ENCODE results near the gene PRKCA. TPM values are rescaled to one million over a fixed set of nuclear protein-coding genes. Genes with fewer than 3 reads are reported as not detected.

The PRKCA gene
- total and polyA plus RNA-seq, 9 of the 15 experiments (the other 6 are each of a cell fraction or from before 2014, with no cell fraction given), result 3.2 to 33.0 (median 17.8) TPM

DNA sequence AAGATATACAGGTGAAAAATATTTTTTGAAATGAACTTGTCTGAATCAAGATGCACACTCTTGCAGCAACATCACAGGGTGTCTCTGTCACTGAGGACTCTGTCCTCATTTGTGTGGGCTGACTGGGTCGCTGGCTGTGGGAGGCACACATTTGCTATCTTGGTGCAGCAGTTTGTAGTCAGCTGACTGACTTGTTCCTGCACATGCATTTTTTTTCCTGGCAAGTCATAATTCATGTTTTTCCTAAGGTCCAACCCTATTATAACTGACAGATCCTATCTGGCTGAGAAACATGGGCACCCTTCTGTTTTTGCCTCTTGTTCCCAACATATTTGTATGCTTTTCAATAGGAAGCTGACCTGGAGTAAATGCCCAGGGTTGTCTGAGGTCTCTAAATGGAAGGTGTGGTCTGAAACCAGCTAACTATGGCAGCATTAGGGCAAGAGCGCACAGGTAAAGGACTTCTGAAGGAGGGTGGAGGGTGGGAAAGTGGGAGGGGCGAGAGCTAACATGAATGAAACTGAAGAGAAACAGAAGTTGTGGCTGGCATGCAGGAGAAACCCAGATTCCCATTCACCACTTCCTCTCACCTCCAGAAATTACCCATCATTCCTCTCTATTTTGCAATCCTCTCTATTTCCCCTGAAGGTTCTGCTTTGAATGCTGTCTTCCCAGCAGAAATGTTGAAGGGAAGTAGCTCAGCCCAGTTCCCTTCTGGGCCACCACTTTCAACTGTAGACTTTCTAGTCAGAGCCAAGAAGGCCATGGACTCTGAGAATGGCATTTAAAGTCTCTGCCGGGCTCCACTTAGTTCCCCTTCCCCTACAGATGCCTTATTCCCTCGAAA, 166.1 kb downstream of the PRKCA start (continued):
- peak; percentile 26 for TF ChIP-seq TBP (optimal IDR thresholded peaks at IDR 0.05; ENCODE audit: low read depth, low read length)
- TF ChIP-seq POLR2A (conservative IDR thresholded peaks at IDR 0.05), result 0 out of 2 replicates have a peak, but pooled peaks have one; percentile 22
- no peak for TF ChIP-seq PHTF2 (CRISPR knock-in tag; IDR thresholded peaks at IDR 0.05)
- TF ChIP-seq, protein P1, sequence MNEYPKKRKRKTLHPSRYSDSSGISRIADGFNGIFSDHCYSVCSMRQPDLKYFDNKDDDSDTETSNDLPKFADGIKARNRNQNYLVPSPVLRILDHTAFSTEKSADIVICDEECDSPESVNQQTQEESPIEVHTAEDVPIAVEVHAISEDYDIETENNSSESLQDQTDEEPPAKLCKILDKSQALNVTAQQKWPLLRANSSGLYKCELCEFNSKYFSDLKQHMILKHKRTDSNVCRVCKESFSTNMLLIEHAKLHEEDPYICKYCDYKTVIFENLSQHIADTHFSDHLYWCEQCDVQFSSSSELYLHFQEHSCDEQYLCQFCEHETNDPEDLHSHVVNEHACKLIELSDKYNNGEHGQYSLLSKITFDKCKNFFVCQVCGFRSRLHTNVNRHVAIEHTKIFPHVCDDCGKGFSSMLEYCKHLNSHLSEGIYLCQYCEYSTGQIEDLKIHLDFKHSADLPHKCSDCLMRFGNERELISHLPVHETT (CRISPR knock-in tag; conservative IDR thresholded peaks at IDR 0.05 in 1 of 2, IDR thresholded peaks at IDR 0.05 in 1 of 2), result no peak; a peak in 1 of 4 replicates
- TF ChIP-seq ATF7 (IDR thresholded peaks at IDR 0.05), result 0 out of 2 replicates have a peak, but pooled peaks have one; percentile 26
- TF ChIP-seq ZNF444 (CRISPR knock-in tag; IDR thresholded peaks at IDR 0.05), result no peak
- no peak for TF ChIP-seq GABPB1 (CRISPR knock-in tag; IDR thresholded peaks at IDR 0.05)
- TF ChIP-seq, protein P2, sequence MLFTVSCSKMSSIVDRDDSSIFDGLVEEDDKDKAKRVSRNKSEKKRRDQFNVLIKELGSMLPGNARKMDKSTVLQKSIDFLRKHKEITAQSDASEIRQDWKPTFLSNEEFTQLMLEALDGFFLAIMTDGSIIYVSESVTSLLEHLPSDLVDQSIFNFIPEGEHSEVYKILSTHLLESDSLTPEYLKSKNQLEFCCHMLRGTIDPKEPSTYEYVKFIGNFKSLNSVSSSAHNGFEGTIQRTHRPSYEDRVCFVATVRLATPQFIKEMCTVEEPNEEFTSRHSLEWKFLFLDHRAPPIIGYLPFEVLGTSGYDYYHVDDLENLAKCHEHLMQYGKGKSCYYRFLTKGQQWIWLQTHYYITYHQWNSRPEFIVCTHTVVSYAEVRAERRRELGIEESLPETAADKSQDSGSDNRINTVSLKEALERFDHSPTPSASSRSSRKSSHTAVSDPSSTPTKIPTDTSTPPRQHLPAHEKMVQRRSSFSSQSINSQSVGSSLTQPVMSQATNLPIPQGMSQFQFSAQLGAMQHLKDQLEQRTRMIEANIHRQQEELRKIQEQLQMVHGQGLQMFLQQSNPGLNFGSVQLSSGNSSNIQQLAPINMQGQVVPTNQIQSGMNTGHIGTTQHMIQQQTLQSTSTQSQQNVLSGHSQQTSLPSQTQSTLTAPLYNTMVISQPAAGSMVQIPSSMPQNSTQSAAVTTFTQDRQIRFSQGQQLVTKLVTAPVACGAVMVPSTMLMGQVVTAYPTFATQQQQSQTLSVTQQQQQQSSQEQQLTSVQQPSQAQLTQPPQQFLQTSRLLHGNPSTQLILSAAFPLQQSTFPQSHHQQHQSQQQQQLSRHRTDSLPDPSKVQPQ (CRISPR knock-in tag; IDR thresholded peaks at IDR 0.05; ENCODE audit: borderline replicate concordance), result no peak
- TF ChIP-seq, protein P3, sequence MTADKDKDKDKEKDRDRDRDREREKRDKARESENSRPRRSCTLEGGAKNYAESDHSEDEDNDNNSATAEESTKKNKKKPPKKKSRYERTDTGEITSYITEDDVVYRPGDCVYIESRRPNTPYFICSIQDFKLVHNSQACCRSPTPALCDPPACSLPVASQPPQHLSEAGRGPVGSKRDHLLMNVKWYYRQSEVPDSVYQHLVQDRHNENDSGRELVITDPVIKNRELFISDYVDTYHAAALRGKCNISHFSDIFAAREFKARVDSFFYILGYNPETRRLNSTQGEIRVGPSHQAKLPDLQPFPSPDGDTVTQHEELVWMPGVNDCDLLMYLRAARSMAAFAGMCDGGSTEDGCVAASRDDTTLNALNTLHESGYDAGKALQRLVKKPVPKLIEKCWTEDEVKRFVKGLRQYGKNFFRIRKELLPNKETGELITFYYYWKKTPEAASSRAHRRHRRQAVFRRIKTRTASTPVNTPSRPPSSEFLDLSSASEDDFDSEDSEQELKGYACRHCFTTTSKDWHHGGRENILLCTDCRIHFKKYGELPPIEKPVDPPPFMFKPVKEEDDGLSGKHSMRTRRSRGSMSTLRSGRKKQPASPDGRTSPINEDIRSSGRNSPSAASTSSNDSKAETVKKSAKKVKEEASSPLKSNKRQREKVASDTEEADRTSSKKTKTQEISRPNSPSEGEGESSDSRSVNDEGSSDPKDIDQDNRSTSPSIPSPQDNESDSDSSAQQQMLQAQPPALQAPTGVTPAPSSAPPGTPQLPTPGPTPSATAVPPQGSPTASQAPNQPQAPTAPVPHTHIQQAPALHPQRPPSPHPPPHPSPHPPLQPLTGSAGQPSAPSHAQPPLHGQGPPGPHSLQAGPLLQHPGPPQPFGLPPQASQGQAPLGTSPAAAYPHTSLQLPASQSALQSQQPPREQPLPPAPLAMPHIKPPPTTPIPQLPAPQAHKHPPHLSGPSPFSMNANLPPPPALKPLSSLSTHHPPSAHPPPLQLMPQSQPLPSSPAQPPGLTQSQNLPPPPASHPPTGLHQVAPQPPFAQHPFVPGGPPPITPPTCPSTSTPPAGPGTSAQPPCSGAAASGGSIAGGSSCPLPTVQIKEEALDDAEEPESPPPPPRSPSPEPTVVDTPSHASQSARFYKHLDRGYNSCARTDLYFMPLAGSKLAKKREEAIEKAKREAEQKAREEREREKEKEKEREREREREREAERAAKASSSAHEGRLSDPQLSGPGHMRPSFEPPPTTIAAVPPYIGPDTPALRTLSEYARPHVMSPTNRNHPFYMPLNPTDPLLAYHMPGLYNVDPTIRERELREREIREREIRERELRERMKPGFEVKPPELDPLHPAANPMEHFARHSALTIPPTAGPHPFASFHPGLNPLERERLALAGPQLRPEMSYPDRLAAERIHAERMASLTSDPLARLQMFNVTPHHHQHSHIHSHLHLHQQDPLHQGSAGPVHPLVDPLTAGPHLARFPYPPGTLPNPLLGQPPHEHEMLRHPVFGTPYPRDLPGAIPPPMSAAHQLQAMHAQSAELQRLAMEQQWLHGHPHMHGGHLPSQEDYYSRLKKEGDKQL (CRISPR knock-in tag; IDR thresholded peaks at IDR 0.05; ENCODE audit: borderline replicate concordance), result no peak
- no peak for TF ChIP-seq ZNF253 (CRISPR knock-in tag; conservative IDR thresholded peaks at IDR 0.05)
- TF ChIP-seq CAMTA2 (CRISPR knock-in tag; conservative IDR thresholded peaks at IDR 0.05), result no peak
- no peak for TF ChIP-seq ZBTB7A (IDR thresholded peaks at IDR 0.05; ENCODE audit: borderline replicate concordance, control insufficient read depth, low read depth, low read length)
- peak; percentile 75; the same call in 1 of the 2 replicates for TF ChIP-seq RNF2 (IDR thresholded peaks at IDR 0.05)
- peak; percentile 82 for TF ChIP-seq GATA2 (CRISPR knock-in tag; IDR thresholded peaks at IDR 0.05)
- TF ChIP-seq ZNF133 (CRISPR knock-in tag; IDR thresholded peaks at IDR 0.05), result no peak
- TF ChIP-seq TCF7 (IDR thresholded peaks at IDR 0.05; ENCODE audit: borderline replicate concordance), result no peak
- TF ChIP-seq NR2C1 (IDR thresholded peaks at IDR 0.05), result no peak
- TF ChIP-seq NR2C1 (tag; IDR thresholded peaks at IDR 0.05), result no peak

Measured in K562 (cell line).